Measurements from ENCODE around the gene LPCAT1. TPM values are rescaled to one million over a fixed set of nuclear protein-coding genes. Genes with fewer than 3 reads are reported as not detected.

Gene LPCAT1
- total RNA-seq, 1 donor from 2014 or later, result 18.7 TPM

DNA sequence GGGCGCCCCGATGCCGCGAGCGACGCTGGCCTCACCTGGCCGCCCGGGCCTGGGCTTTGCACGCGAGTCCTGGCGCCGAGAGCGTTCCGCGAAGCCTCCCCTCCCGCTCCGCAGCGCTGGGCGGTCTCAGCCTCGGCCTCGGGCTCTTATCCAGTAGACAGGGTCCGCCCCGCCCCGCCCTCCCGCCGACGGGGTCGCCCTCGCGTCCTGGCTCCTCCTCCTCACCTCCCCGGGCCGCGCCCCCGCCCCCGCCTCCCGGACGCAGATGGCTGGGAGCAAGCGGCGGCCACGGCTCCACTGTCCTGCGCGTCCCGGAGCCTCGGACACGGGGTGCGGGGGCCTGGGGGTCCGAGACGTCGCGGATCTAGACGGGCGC, 78.5 kb downstream of the LPCAT1 start, which contains the start of gene SLC6A3:
TSS of gene SLC6A3 (minus strand) at position 128 of the 376 bp plus-strand sequence. CDS start 2,243 bp downstream, outside the sequence.
- peak in 1 of 2 donors; percentile 15 for DNase-seq (ENCODE audit: low read depth in 2 of 2)

DNA sequence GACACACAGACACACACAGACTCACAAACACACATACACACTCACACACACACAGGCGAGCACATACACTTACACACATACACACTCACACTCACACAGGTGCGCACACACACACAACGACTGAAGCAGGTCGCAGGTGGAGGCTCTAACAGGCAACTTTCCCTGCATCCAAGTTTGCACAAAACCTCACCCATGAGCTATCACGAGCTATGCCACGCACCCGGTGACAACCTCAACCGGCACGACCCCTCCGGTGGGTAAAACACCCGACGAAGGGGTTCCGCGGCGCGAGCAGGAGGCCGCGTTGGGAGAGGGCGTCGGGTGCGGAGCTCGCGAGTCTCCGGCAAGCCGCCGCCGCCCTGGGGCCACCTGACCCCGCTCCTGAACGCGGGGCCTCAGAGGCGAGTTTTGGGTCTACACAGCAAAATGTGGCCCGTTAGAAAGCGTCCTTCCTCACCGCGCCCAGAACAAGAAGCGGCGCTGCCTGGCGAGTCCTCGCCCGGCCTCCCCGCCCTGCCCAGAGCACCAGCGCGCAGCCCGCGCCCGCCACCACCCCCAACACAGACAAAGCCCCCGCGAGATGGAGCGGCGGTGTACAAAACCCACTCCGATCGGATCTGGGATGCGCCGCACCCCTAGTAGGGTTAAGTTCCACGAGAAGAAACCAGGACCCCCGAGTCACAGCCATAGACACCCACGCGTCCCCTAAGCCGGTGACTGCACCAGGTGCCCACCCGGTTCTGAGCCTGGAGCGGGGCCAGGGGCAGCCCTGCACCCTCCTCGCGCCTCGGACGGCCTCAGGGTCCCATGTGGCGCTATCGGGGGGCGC, 79.2 kb downstream of the LPCAT1 start:
- no peak for DNase-seq (ENCODE audit: low read depth in 2 of 2)

DNA sequence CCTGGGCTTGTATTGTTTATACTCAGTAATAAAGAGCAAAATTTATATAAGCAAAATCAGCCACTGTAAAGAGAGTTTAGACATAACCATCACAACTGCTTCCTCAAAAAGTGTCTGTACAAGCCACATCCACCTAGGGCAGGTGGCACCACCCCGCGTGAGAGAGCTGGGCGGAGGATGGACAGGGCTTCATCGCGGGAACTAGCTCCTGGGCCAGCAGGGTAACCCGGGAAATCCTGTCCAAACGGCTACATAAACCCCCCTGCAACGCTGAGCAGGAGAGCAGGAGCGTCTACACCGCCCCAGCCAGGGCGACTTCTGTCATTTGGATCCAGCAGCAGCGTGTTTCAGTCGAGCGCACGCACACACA, 79.8 kb downstream of the LPCAT1 start:
- DNase-seq (ENCODE audit: low read depth in 2 of 2), result no peak

DNA sequence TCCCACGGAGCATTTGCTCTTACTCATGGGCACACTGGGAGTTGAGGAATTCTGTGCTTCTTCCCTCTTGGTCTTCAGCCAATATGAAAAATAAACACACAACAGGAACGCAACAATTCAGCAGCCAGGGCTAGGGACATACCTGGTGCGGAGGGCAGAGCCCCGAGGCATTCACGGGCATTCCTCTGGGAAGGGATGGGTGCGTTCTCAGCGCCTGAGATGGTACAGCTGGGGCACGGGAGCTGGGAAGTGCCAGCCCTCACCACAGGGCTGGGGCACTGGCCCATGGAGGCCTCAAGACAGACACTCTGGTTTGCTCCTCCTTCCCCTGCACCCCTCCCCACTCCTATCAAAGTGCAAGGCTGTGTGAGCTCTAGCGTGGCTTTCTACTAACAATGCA, 80.6 kb downstream of the LPCAT1 start:
- no peak for DNase-seq (ENCODE audit: low read depth in 2 of 2)

DNA sequence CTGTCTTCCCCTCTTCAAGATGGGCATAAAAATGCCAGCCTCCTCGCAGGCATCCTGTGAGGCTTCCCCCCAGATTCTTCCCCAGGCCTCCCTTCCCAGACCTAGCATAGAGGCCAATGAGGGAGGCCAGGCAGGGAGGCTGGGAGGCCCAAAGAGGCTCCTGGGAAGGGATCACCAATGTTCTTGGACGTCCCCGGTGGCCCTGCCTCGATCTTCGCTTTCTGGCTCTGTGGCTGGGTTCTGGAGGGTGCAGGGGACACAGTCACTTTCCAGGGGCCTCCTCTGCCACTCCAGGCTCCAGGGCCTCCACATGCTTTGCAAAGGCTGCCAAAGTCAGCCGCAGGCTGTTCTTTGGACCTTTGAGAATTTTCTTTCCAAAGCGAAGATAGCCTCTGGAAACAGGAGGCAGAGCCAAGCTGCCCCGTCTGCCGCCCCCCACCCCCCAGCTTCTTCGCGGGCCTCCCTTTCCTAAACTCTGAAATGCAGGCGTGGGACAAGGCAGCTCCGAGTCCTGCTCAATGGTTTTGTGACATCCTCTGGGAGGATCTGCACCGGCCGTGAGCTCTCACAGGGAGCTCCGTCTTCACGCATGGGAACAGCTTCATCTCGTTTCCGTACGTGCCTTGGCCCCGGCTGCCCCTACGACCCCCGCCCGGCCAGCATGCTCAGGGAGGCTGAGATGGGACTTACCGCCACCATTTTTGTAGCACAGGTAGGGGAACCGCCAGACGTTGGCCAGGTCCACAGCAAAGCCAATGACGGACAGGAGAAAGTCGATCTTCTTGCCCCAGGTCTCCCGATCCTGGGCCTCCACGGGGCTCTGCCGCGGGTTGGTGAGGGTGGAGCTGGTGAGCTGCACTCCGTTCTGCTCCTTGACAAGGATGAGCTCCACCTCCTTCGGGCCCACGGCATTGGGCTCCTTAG, 81.3 kb downstream of the LPCAT1 start:
- DNase-seq (ENCODE audit: low read depth in 2 of 2), result no peak

DNA sequence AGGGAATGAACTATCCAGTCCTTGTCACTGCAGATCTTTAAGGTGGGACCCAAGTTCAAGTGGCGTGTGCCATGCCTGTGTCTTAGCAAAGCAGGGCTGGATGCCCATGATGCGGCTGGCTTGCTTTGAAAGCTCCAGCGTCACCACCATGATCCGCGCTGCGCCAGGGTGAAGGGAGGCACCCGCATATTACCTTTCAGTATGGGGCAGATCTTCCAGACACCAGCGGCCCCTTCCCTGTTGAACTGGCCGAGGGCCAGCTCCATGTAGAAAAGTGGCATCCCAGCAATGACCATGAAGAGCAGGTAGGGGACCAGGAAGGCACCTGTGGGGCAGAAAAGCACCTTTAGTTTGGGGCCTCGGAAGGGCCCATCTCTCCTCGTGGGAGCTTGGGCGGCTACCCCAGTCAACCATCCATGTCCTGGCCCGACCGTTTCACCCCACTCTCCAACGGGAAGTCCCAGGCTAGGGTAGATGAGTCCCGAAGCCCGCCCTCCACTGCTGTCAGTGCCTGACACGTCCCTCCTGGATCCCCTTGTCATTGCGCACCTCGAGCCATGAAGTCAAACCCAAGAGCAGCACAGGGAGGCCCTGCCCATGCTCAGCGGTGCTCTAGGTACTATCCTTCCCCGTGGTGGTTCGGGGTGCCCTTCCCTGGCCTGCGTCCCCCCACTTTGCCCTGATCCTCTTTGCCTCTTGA, 82.4 kb downstream of the LPCAT1 start:
- DNase-seq (ENCODE audit: low read depth in 2 of 2), result no peak

DNA sequence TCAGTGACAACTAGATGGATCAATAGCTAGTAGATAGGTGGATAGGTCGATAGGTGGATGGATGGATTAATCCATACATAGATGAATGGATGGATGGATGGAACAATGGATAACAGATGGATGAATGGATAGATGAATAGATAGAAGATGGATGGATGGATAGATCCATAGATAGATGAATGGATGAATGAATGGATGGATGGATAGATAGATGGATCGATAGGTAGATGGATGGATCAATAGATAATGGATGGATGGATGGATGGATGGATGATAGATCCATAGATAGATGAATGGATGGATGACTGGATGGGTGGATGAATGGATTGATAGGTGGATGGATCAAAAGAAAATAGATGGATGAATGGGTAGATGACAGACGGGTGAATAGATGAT, 83.7 kb downstream of the LPCAT1 start:
- DNase-seq (ENCODE audit: low read depth in 2 of 2), result no peak

DNA sequence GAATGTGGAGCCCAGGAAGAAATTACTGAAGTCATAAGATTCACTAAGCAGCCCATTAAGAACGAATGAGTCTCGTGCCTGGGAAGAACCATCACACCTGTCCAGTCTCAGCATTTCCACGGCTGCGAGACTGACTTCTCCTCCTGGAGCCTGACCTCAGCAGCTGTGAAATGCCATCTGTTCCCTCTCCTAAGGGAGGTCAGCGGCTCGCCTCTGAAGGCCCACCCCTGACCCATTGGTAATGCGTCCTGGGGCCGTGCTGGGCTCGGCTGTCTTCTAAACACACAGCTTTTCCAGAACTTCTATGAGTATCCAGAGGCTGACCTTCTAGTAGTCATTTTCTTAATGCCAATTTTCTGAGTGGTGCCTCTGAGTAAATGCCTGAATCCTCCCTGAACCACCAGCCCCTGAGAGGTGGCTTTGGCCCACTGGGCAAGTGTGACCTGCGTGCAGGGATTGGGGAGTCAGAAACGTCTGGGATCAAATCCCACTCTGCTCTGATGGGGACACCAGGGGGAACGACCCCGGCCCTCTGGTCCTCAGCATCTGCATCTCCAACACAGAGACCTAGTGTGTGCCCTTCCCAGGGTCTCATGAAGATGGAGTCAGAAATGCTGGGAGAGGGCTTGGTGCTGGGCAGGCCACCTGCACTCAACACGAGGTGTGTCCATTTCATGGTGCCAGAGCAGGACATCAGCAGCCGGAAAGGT, 84.2 kb downstream of the LPCAT1 start:
- no peak for DNase-seq (ENCODE audit: low read depth in 2 of 2)

DNA sequence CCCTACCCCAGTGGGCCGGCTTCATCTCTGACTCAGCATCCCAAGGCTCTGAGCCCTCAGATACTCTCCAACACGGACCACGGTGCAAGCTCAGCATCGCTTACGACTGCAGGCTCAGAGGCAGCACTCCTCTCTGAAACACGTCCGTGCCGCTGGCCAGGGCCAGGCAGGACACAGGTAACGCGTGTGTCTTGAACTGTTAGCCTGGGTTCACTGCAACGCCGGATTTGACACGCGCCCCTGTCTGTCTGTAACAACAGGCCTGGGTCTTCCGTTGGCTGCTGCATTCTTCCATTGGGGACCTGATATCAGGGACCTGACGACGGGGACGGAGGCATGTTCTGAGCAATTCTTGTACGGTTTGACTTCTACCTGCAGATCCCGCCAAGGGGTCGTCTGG, 84.9 kb downstream of the LPCAT1 start:
- DNase-seq (ENCODE audit: low read depth in 2 of 2), result no peak

DNA sequence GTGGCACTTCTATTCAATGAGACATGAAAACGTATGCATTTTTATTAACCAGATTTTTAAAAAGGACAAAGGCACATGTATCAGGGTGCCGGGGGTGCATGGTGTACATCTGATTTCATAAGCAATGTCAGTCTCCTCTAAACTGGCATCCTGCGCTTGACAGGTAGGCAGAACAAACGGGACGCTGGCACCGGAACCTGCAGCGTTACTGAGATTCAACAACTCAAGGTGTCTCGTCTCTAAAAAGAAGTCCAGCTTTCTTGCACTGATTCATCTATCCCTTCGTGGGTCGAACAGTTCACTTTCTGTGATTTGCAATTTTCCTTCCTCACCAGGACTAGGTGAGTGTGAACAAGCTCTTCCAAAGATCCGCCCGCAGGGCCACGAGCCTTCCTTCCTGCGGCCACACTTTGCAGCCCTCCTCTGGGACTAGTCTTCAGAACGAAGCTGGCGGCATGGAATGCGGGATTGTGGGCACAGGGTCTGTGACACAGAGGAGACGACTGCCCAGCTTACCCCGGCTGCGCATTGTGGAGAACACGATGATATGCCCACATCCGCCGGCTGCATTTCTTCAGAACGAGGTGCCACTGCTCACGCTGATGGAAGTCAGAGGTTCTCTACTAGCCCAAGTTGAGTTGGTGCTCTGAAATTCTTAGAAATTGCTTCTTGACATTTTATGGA, 85.7 kb downstream of the LPCAT1 start:
- no peak for DNase-seq (ENCODE audit: low read depth in 2 of 2)

DNA sequence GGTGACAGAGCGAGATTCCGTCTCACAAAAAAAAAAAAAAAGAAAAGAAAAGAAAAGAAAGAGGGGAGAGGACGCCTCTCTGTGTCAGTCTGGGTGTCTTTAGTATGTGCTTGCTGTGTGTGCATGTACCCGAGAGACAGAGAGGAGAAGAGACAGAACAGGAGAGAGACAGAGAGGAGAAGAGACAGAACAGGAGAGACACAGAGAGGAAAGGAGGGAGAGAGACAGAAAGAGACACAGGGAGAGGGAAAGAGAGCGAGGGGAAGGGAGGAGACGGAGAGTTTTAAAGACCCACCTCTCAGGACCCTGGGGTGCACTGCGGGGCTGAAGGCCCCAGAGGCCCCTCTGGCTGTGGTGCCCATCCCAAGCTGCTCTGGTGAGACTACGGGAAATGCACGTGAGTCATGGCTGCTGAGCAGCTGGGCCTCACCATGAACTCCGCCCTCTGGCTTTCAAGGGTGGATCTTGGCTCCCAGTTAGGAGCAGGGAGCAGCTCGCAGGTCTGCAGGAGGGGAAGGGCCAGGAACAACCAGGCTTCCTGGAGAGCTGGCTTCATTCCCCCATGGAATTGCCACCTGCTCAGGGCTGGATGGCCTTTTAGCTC, 86.4 kb downstream of the LPCAT1 start:
- peak in 1 of 2 donors; percentile 40 for DNase-seq (ENCODE audit: low read depth in 2 of 2)

DNA sequence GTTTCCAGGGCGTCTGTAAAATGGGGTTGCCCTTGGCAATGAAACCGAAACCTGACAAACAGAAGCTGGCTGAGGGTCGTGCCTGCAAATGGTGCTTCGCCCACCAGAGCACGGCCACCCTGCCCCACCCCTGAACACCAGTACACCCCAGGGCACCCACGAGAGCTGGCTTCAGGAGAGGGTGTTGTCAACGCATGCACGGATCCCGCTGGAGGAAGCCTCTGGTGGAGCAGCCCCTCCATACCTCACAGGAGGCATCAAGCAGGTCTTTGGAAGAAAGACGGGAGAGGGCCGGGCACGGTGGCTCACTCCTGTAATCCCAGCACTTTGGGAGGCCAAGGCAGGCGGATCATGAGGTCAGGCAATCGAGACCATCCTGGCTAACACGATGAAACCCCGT, 87.1 kb downstream of the LPCAT1 start:
- DNase-seq (ENCODE audit: low read depth in 2 of 2), result no peak

DNA sequence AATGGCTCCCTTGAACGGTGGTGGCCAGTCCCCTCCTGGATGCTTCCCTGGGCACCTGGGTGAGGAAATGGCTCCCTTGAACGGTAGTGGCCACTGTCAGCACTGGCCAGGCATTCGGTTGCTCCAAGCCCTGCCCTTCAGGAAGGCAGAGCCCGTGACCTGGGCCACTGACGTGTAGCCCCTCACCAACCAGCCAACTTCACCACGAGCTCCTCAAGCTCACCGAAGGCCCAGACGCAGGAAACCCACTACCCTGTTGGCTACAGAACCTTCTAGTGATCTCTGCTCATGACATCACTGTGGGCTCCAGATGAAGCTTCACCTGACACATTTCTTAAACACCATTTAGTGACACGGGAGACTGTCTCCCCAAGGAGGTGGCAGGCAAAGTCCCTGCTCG, 87.7 kb downstream of the LPCAT1 start:
- no peak for DNase-seq (ENCODE audit: low read depth in 2 of 2)

DNA sequence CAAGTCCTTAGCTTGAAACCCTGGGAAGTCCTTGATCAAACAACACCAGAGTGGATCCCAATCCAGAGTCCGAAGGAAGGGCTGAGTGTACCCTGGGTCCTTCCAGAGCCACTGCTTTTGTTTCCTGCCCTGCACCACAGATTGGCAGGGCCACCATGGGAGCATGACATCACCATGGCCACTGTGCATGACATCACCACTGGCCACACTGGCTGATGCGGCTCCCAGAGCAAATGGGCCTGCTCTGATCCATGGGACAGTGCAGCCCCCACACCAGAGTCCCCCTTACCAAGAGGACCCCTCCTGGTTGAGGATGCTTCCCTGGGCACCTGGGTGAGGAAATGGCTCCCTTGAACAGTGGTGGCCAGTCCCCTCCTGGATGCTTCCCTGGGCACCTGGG, 88.4 kb downstream of the LPCAT1 start:
- DNase-seq (ENCODE audit: low read depth in 2 of 2), result no peak

DNA sequence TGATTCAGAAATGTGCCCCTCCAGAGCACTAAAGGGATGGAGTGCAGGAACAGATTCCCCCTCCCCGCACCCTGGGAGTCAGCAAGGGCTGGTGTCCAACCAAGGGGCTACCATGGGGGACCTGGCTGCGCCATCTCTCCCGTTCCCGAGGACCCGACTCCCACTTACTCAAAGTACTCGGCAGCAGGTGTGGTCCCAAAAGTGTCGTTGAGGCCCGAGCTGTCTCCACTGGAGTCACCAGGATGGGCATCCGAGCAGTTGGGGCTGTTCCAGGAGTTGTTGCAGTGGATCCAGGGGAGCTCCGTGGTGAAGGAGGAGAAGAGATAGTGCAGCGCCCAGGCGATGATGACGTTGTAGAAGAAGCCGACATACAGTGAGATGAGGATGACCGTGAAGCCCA, 91.5 kb downstream of the LPCAT1 start:
- DNase-seq (ENCODE audit: low read depth in 2 of 2), result no peak

DNA sequence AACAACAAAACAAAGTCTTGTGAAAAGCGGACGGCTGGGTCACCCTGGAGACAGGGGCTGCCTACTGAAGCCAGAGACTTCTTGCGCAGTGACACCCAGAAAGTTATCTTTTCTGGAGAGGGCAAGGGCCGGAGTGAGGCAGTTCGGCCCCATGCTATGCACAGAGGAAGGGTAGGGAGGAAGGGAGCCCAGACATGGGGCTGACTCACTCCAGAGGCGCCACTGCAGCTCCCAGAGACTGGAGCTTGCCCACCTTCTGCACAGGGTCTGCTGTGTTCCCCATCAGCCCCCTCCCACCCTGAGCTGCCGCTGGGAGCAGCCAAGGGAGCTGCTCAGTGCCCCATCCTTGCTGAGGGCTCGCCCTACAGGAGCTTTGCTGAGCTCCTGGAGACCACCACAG, 91.9 kb downstream of the LPCAT1 start:
- no peak for DNase-seq (ENCODE audit: low read depth in 2 of 2)

DNA sequence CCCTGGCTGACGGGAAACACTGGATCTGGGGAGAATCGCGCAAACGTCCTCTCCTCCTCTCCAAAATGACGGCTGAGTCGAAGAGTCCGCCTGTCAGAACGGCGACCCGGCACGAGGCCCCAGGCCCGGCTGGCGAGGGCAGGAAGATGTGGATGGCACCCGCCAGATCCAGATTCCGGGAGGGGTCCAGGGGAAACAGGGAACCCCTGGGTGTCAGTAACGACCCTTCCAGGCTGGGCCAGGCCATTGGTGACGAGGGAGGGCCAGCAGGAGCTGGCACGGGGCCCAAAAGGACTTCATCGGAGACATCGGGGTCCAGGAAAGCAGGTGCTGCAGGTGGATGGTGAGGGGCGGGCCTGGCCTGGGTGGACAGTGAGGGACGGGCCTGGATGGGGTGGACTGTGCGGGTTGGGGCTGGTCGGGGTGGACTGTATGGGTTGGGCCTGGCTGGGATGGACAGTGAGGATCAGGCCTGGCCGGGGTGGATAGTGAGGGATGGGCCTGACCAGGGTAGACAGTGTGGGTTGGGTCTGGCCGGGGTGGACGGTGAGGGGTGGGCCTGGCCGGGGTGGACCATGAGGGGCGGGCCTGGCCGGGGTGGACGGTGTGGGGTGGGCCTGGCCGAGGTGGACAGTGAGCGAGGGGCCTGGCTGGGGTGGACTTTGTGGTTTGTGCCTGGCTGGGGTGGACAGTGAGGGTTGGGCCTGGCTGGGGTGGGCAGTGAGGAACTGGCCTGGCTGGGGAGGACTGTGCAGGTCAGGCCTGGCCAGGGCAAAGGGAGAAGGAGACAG, 92.5 kb downstream of the LPCAT1 start:
- no peak for DNase-seq (ENCODE audit: low read depth in 2 of 2)

DNA sequence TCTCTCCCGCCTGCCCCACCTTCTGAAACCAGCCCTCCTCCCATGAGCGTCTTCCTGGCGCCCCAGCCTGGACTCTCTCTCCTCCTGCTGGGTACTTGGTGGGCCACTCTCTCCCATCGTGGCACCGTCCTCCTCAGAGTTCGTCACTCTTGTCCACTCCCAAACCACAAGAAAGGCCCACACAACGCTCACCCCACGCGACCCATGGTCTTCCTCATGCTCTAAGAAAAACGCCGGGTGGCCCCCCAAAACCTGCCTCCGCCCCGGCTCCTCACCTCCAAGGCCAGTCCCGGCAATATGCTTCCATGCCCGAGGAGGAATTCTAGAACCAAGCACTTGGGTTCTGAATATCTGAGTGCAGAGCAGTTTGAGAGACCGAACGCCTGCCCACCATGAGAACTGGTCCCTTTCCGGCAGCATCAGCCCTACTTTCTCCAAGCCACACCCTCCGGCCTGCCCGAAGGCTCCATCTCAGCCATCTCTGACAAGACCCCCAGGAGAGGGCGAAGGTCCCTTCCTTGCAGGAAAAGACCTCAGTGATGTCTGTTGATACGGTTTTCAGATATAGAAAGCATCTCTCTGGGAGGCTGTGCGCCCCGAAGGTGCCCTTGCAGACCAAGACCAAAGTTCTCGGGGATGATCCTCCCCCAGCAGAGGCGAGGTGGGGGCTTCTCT, 93.5 kb downstream of the LPCAT1 start:
- DNase-seq (ENCODE audit: low read depth in 2 of 2), result no peak

DNA sequence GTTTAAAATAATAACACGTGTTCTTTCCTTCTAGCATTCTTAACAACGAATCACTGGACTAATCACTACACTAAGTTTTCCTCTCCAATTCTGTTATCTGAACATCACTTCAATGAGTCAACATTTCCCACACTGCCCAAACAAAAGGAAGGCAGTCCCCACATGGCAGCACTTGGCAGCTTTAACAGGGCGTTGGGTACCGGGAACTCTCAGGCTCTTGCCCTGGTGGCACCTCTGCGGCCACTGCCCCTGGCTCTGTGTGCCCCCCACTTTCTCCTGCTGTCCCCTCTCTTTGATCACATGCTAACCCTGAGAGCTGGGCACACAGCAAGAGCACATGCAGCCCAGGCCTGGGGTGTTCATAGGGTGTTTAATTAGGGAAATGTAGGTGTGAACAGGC, 94.3 kb downstream of the LPCAT1 start:
- DNase-seq (ENCODE audit: low read depth in 2 of 2), result no peak

Data from dermis microvascular lymphatic vessel endothelial cell (primary cell).